ENCODE data around the gene AUNIP. TPM values are rescaled to one million over a fixed set of nuclear protein-coding genes. Genes with fewer than 3 reads are reported as not detected.

AUNIP gene
- total RNA-seq, 4 donors from 2014 or later = 1.3 to 5.4 (median 2.5) TPM

- DNase-seq = no peak
- Histone ChIP-seq H3K9me3 (no peaks in the 10 kb centered on the region), H3K4me3 (no peak overlapping the region), H3K27ac (no peak overlapping the region), H3K27me3 (no peaks in the 10 kb centered on the region), H3K4me1 (peaks cover 0 to 7% (median 0%) of the 10 kb centered on the region in 3 donors), H3K36me3 (peaks cover 0 to 35% (median 14%) of the 10 kb centered on the region in 3 donors)
- TF ChIP-seq CTCF (IDR thresholded peaks at IDR 0.05) = peak in 5 of 6 experiments; percentile 25 to 59 (median 34)
- no peak for TF ChIP-seq POLR2A (IDR thresholded peaks at IDR 0.05)
- WGBS, 2 donors = 71 to 81% methylated on average over 1 of the region's 1 CpG
- intact Hi-C loops (cut with DNase I) = no loop called here
These were observed 21.9 kb downstream of the AUNIP start for GRCh38 chr1:25837262-25837875.

- Histone ChIP-seq H3K9me3 (no peaks in the 10 kb centered on the region), H3K36me3 (peaks cover 0 to 42% (median 21%) of the 10 kb centered on the region in 3 donors), H3K4me3 (no peak overlapping the region), H3K4me1 (peaks cover 0 to 7% (median 0%) of the 10 kb centered on the region in 3 donors), H3K27me3 (no peaks in the 10 kb centered on the region), H3K27ac (no peak overlapping the region)
- TF ChIP-seq CTCF (IDR thresholded peaks at IDR 0.05) (no peak), POLR2A (IDR thresholded peaks at IDR 0.05) (no peak)
- no peak for DNase-seq
- intact Hi-C loops (cut with DNase I) = no loop called here
- 75 to 89% methylated on average over 3 of the region's 3 CpGs for WGBS, 2 donors
These were observed 22.6 kb downstream of the AUNIP start for GRCh38 chr1:25836695-25837094.

- no peak overlapping the region for H3K27ac ChIP-seq
These were observed 24.4 kb downstream of the AUNIP start for GRCh38 chr1:25834894-25835293.

GRCh38 chr1:25833158-25833557 lies 26.1 kb downstream of the AUNIP start:
- Histone ChIP-seq H3K9me3 (no peaks in the 10 kb centered on the region), H3K27ac (no peak overlapping the region), H3K4me1 (peaks cover 0 to 7% (median 0%) of the 10 kb centered on the region in 3 donors), H3K4me3 (no peak overlapping the region), H3K36me3 (peaks cover 15 to 77% (median 39%) of the 10 kb centered on the region in 3 donors), H3K27me3 (no peaks in the 10 kb centered on the region)
- TF ChIP-seq CTCF (IDR thresholded peaks at IDR 0.05) (no peak), POLR2A (IDR thresholded peaks at IDR 0.05) (no peak)
- WGBS, 2 donors = 89 to 92% methylated on average over 3 to 5 of the region's 5 CpGs
- intact Hi-C loops (cut with DNase I) = no loop called here
- DNase-seq = no peak

More at GRCh38 chr1:25834894-25835293, 24.4 kb downstream of the AUNIP start:
- intact Hi-C loops (cut with DNase I) = no loop called here
- Histone ChIP-seq H3K36me3 (peaks cover 6 to 60% (median 28%) of the 10 kb centered on the region in 3 donors), H3K4me1 (peaks cover 0 to 7% (median 0%) of the 10 kb centered on the region in 3 donors), H3K27me3 (no peaks in the 10 kb centered on the region), H3K4me3 (no peak overlapping the region), H3K9me3 (no peaks in the 10 kb centered on the region)
- WGBS, 2 donors = 55 to 61% methylated on average over 2 to 3 of the region's 3 CpGs
- TF ChIP-seq POLR2A (IDR thresholded peaks at IDR 0.05) = no peak
- no peak for TF ChIP-seq CTCF (IDR thresholded peaks at IDR 0.05)
- DNase-seq = no peak

- H3K4me1 ChIP-seq = peaks cover 0 to 7% (median 0%) of the 10 kb centered on the region in 3 donors
- intact Hi-C loops (cut with DNase I) = no loop called here
- no peak overlapping the region for H3K4me3 ChIP-seq
- WGBS, 2 donors = 74 to 78% methylated on average over 6 of the region's 6 CpGs
- no peaks in the 10 kb centered on the region for H3K9me3 ChIP-seq
- no peak for TF ChIP-seq CTCF (IDR thresholded peaks at IDR 0.05)
- TF ChIP-seq POLR2A (IDR thresholded peaks at IDR 0.05) = no peak
- DNase-seq = no peak
- no peak overlapping the region for H3K27ac ChIP-seq
- H3K27me3 ChIP-seq = no peaks in the 10 kb centered on the region
- peaks cover 15 to 84% (median 44%) of the 10 kb centered on the region in 3 donors for H3K36me3 ChIP-seq
These were observed 26.8 kb downstream of the AUNIP start for GRCh38 chr1:25832336-25833037.
